ENCODE results near the gene ACSL3.

ACSL3 gene

GRCh38 chr2:222939208-222939856 is 78.5 kb downstream of the ACSL3 start:
- H3K36me3 ChIP-seq = peaks cover 27% of the 10 kb centered on the region
- H3K27ac ChIP-seq = no peak overlapping the region
- peak; percentile 75 for DNase-seq
- no peak overlapping the region for H3K4me3 ChIP-seq (ENCODE audit: low read depth, low read length)
- TF ChIP-seq, protein P1, sequence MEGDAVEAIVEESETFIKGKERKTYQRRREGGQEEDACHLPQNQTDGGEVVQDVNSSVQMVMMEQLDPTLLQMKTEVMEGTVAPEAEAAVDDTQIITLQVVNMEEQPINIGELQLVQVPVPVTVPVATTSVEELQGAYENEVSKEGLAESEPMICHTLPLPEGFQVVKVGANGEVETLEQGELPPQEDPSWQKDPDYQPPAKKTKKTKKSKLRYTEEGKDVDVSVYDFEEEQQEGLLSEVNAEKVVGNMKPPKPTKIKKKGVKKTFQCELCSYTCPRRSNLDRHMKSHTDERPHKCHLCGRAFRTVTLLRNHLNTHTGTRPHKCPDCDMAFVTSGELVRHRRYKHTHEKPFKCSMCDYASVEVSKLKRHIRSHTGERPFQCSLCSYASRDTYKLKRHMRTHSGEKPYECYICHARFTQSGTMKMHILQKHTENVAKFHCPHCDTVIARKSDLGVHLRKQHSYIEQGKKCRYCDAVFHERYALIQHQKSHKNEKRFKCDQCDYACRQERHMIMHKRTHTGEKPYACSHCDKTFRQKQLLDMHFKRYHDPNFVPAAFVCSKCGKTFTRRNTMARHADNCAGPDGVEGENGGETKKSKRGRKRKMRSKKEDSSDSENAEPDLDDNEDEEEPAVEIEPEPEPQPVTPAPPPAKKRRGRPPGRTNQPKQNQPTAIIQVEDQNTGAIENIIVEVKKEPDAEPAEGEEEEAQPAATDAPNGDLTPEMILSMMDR (IDR thresholded peaks at IDR 0.05; ENCODE audit: low read depth, low read length) = peak; percentile 85
- no peaks in the 10 kb centered on the region for H3K27me3 ChIP-seq (ENCODE audit: insufficient read depth, low read depth, severe bottlenecking)
- no peaks in the 10 kb centered on the region for H3K9me3 ChIP-seq (ENCODE audit: severe bottlenecking)

DNA sequence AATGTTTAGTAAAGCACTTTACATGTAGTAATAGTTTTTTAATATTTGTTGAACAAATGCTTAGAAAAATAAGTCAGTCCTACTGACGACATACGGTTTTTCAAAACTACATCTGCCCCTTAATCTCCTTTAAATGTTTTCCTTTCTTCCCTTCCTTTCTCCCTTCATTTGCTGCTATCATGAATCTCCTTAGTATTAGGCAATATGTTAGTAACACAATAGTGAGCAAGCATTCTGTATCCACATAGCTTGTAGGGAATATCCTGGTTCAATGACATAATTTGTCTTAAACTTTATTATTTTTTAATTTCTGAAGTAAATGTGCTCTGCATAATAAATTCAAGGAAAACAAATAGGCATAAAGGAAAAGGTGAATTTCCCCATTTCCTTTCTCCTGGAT is 79.1 kb downstream of the ACSL3 start:
- H3K27ac ChIP-seq = no peak overlapping the region
- H3K4me3 ChIP-seq (ENCODE audit: low read depth, low read length) = no peak overlapping the region
- no peak for DNase-seq
- peaks cover 21% of the 10 kb centered on the region for H3K36me3 ChIP-seq
- no peaks in the 10 kb centered on the region for H3K27me3 ChIP-seq (ENCODE audit: insufficient read depth, low read depth, severe bottlenecking)
- TF ChIP-seq, protein P1 (IDR thresholded peaks at IDR 0.05; ENCODE audit: low read depth, low read length) = no peak
- no peaks in the 10 kb centered on the region for H3K9me3 ChIP-seq (ENCODE audit: severe bottlenecking)

DNA sequence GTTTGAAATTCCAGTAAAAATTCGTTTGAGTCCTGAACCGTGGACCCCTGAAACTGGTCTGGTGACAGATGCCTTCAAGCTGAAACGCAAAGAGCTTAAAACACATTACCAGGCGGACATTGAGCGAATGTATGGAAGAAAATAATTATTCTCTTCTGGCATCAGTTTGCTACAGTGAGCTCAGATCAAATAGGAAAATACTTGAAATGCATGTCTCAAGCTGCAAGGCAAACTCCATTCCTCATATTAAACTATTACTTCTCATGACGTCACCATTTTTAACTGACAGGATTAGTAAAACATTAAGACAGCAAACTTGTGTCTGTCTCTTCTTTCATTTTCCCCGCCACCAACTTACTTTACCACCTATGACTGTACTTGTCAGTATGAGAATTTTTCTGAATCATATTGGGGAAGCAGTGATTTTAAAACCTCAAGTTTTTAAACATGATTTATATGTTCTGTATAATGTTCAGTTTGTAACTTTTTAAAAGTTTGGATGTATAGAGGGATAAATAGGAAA is 80.7 kb downstream of the ACSL3 start:
- Histone ChIP-seq H3K27ac (no peak overlapping the region), H3K36me3 (peaks cover 12% of the 10 kb centered on the region), H3K9me3 (ENCODE audit: severe bottlenecking) (no peaks in the 10 kb centered on the region), H3K27me3 (ENCODE audit: insufficient read depth, low read depth, severe bottlenecking) (no peaks in the 10 kb centered on the region), H3K4me3 (ENCODE audit: low read depth, low read length) (no peak overlapping the region)
- TF ChIP-seq, protein P1 (IDR thresholded peaks at IDR 0.05; ENCODE audit: low read depth, low read length) = no peak
- DNase-seq = no peak

GRCh38 chr2:222942561-222942960 is 81.7 kb downstream of the ACSL3 start:
- Histone ChIP-seq H3K36me3 (peaks cover 12% of the 10 kb centered on the region), H3K4me3 (ENCODE audit: low read depth, low read length) (no peak overlapping the region), H3K9me3 (ENCODE audit: severe bottlenecking) (no peaks in the 10 kb centered on the region), H3K27ac (no peak overlapping the region), H3K27me3 (ENCODE audit: insufficient read depth, low read depth, severe bottlenecking) (no peaks in the 10 kb centered on the region)
- TF ChIP-seq, protein P1 (IDR thresholded peaks at IDR 0.05; ENCODE audit: low read depth, low read length) = no peak
- DNase-seq = no peak

DNA sequence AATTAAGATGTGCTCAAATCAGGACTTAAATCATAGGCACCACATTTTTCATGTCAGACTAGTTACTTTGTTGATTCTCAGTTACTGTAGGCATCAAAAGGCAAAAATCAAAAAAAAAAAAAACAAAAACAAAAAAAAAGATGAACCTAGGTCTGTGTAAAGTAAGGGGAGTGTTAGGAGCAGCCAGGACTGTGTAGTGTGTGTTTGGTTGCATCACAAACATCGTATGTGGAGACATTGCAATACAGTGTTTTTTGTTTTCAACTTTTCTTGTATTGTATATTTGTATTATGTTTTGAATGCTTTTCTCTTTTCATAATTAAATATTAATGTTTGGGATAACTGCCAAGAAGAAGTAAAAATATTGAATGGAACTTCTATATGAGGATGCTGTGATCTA is 82.1 kb downstream of the ACSL3 start:
- no peaks in the 10 kb centered on the region for H3K9me3 ChIP-seq (ENCODE audit: severe bottlenecking)
- H3K27me3 ChIP-seq (ENCODE audit: insufficient read depth, low read depth, severe bottlenecking) = no peaks in the 10 kb centered on the region
- TF ChIP-seq, protein P1 (IDR thresholded peaks at IDR 0.05; ENCODE audit: low read depth, low read length) = no peak
- H3K4me3 ChIP-seq (ENCODE audit: low read depth, low read length) = no peak overlapping the region
- DNase-seq = no peak
- peaks cover 12% of the 10 kb centered on the region for H3K36me3 ChIP-seq
- H3K27ac ChIP-seq = no peak overlapping the region

GRCh38 chr2:222943820-222944219 is 83.0 kb downstream of the ACSL3 start:
- Histone ChIP-seq H3K4me3 (ENCODE audit: low read depth, low read length) (no peak overlapping the region), H3K27ac (no peak overlapping the region)
- DNase-seq = no peak

More at GRCh38 chr2:222943820-222944219, 83.0 kb downstream of the ACSL3 start:
- Histone ChIP-seq H3K9me3 (ENCODE audit: severe bottlenecking) (no peaks in the 10 kb centered on the region), H3K27me3 (ENCODE audit: insufficient read depth, low read depth, severe bottlenecking) (no peaks in the 10 kb centered on the region), H3K36me3 (peaks cover 12% of the 10 kb centered on the region)
- TF ChIP-seq, protein P1 (IDR thresholded peaks at IDR 0.05; ENCODE audit: low read depth, low read length) = no peak

Data from WERI-Rb-1 (cell line).